Islet precursor cell (in vitro differentiated cells): Measurements from ENCODE around the gene ELFN2.
A peak's percentile ranks its signal among the peaks of the same experiment; 100 is the strongest.

Experiments used
- DNase-seq: peaks from one replicate; pipeline ENCODE4 v3.0.0-alpha.2; 2018

Gene ELFN2

DNA sequence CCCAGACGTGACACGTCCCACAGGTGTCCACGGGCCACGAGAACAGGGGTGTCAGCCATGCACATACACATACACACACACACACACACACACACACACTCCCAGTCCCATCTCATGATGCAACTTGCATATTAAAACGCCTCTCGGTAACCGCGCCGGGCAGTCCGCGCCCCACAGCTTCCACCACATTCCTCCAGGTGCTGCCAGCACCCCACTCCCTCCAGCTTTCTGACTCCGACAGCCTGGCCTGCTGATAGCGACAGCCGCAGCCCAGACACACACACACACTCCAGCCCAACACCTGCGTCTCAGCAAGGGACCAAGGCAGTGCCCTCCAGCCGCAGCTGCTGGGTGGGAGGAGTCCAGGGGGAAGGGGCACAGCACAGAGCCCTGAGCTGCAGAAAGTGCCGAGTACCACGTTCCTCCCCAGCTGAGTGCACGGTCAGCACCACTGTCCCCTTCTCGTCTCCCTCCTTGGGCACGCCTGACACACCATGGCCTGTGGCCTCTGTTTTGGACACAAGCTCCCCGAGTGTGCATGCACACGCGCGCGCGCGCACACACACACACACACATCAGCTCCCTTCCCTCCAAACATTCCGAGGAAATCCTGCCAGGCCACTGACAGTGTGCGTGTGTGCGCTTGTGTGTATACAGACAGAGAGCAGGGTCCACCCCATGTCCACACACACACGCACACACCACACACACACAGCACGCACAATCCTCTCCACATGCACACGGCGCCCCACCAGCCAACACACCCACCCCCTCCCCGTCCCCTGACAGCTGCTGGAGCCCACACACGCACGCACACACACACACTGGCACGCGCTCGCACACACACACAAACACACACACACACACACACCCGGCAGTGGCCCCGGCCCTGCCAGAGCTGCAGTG lies 1.2 kb downstream of the ELFN2 start:
- no peak for DNase-seq

DNA sequence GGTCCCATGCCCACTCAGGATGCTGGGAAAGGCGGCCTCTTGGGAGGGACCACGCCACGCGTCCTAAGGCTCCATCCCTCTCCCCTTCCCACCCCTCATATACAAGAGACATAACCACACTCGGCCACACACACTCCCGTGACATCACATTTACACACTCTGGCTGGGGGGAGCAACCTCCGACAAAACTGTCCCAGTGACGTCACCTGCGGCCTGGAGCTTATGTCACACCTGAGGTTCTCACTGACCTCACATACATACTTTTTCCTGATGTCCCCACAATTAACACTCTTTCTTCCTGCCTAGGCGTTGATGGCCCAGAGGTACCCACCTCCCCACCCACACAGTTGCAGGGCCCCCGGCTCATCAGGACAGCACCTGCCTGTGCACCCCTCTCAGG lies 1.9 kb downstream of the ELFN2 start:
- no peak for DNase-seq

DNA sequence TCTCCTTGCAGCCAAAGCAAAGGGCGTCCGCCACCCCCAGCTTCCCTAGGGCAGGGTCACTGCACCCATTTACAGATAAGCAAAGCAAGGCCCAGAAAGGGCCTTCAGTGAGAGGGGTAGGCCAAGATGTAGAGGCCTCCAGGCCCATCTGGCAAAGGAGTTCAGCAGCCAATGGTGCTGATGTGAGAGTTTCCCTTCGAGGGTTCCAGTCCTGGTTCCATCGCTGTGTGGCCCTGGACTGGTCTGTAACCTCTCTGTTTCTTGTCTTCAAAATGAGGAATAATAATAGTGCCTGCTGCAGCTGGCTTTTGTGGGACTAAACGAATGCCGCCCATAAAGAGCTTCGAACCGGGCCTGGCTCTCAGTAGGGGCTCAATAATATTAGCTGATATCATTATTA lies 4.0 kb downstream of the ELFN2 start:
- DNase-seq = no peak

DNA sequence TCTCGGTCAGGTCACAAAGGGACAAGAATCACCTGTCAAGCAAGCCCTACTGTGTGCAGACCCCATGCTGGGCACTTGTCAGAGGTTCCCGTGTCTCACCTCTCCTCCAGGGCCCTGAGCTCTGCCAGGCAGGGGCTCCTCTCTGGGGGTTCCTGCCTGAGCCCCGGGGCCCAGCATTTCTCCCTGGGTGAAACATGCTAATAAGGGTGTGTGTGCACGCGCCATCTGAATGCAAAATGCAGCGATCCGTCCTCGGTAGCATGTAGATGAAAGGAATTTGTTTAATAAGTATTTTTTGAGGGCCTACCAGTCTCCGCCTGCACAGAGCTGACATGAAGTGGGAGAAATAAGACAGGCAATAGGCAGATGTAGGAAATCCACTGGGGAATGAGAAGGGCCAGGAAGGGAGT lies 5.8 kb downstream of the ELFN2 start:
- DNase-seq = no peak

DNA sequence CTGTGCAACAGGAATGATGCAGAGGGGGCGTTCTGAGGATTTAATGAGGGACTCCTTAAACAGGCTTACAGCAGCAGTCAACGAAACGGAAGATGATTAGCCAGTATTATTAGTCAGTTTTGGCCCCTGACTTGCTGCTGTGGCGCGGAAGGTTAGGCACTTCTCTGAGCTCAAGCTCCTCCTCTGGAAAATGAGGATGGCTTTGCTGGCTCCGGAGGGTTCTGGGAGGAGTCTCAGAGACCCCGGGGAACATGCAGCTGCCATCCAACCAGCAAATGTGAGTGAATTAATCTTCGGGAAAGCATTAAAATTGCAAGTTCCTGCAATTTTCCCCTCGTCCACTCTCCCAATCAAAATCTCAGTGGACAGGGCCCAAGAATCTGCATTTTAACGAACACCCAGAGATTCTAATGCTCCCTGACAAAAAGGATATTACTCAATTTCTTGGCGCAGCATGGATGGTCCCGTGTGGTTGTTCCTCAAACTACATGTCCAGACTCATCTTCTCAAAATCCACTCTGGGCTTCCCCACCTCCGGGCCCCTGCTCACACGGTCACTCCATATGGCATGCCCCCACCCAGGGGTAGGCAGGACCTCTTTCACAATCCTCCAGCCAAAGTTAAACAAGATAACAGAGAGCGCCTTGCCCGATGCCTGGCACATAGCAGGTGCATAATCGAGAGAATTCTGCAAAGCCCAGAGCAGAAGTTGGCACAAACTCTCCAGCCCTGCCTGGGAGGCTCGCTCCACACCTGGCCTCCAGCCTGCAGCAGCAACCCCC lies 6.4 kb downstream of the ELFN2 start:
- DNase-seq = no peak

DNA sequence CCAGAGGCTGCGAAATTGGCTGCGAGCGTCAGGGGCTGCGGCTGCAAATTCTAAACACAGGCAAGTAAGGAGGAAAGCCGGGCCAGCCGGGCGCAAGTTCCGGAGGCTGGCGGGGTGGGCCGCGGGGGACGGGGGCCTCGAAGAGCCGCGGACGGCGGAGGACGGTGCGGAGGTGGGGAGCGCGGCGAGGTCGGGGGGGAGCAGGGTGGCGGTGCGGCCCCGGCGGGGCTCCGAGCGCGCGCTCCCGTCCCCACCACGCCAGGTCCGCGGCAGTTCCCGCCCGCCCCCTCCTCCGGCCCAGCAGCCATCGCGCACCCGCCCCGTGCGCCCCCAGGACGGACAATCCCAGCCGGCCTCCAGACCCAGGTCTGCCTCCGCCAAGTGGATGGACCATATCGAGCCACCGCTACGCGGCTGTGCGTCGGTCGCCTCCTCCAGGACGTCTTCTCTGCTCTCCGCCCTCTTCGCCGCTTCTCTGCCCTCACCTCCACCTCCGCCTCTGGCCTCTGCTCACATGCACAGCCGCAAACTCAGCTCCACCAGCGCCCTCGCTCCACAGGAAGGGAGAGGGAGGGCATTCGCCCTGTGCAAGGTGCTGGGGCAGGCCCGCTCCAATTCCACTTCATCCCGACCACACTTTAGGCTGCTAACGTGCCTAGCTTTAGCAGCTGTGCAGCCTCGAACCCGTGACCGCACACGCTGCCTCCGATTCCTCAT lies 7.2 kb downstream of the ELFN2 start:
- DNase-seq = peak; percentile 83

DNA sequence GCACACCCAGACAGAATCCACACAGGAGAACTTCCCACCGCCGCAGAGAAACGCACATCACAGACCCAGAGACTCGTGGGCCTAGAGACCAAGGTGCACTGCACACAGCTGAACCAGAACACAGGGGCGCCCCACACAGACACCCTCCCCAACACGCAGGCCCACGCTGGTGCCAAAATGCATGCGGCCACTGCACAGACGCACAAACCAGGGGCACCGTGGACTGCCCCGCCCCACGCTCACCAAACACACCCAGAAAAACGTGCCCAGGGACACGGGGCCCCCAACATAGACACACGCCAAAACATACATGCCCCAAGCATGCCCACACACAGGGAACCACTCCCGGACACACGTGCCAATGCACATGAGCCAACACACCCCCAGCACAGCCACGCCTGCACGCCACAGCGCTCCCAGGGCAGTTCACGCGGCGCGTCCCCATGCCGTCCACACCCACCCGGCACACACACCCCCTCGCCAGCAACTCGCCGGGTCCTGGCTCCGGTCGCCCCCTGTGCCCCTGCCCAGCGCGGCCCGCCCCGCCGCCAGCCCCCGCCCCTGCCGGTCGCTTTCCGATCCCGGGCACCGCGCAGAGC lies 7.8 kb downstream of the ELFN2 start:
- DNase-seq = no peak

DNA sequence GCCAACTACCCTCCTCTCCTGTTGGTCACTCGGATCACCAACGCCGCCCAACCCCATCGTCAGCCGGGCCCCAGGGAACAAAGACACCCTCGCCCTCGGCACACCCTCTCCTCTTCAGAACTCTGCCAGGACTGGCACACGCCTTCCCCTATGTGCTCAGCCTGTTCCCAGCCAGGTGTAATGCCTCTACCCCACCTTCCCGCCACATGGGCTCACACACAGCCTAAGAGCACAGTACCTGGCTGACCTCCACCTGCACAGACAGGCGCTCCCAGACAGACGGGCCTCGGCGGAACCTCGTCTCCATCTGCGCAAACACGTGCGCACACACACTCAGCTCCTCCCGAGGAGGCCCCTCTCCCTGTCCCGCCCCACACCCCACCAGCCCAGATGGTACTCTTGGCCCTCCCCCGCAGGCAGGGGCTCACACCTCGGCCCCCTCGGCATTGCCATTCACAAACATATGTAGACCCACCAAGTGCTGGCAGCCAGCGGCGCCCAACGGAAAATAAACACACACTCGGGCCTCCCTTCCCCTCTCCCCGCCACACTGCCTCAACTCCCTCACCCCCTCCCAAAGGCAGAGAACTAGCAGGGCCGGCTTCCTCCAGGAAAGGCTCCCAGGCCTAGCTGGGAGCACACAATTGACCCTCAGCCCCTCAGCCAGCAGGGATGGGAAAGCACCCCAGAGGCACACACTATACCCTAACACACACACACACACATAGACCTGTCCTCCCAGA lies 8.5 kb downstream of the ELFN2 start:
- DNase-seq = no peak

DNA sequence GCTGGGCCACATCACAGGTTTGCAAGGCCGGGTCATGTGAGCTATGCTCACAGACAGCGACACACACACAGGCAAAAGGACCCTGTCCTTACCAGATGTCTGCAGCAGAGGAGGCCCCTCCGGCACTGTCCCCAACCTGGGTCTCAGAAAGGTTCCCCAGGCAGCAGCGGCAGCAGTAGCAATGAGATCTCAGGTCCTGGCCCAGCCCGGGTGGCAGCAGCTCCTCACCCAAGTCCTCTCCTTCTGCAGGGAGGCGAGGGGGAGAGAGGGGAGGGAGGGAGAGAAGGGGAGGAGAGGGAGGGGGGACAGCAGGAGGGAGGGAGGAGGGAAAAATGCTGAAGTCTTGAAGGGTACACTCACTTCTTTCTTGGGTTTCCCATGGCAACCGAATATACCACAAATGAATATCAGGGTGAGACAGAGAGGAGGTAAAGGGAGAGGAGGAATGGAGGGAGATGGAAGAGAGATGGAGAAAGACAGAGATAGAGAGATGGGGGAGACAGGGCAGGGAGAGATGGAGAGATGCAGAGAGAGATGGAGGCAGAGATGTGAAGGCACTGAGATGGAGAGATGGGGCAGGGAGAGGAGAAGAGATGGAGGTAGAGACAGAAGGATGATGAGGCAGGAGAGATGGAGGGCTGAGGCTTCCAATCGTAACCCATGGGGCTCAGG lies 9.5 kb downstream of the ELFN2 start:
- DNase-seq = no peak

DNA sequence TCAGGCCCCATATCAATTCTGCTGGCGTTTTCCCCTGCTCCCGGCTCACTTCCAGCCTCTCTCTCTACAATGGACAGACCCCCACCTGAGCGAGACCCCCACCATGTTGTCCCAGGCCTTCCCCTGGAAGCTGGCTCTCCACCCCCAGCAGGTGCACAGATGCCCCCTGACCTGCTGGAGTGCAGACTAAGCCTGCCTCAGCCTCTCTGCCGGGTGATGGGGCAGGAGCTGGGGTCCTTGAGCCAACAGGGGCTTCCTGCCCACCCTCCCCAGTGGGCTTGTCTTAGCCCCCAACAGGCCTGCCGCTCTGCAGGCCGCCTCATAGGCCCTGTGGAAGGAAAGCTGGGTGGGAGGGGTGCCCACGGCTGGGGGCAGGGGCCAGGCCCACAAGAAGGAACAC lies 10.0 kb downstream of the ELFN2 start:
- DNase-seq = no peak

DNA sequence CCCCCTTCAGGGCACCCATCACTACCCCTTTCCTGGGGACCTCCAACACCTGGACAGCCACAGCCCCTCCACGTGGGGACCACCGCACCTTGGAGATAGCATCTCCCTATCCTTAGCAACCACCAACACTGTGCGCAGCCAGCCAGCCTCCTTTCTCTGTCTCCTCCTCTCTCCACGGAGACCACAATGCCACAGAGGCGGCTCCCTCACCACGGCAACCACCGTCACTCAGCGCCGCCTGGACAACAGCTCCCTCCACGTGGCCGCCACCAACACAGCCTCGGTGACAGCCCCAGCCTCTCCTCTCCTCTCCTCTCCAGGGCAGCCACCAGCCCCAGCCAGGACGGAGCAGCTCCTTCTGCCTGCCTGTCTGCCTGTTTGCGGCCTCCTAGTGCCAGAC lies 10.5 kb downstream of the ELFN2 start:
- DNase-seq = no peak

DNA sequence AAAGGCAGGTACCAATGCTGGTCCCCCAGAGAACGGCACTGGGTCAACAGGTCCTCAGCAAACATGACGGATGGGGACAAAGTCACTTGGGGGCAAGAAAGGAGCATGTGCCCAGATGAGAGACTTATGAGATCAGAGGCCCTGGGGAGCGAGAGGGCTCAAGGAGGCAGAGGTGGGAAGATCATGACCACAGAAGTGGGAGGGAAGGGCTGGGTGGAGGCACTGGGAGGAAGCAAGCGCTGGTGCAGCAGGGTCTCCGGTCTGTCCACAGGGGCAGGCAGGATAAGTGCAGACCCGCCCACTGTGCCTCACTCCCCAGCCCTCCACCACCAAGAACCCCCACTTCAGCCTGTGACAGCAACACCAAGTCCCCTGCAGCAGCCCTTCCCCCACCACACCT lies 10.9 kb downstream of the ELFN2 start:
- DNase-seq = no peak

DNA sequence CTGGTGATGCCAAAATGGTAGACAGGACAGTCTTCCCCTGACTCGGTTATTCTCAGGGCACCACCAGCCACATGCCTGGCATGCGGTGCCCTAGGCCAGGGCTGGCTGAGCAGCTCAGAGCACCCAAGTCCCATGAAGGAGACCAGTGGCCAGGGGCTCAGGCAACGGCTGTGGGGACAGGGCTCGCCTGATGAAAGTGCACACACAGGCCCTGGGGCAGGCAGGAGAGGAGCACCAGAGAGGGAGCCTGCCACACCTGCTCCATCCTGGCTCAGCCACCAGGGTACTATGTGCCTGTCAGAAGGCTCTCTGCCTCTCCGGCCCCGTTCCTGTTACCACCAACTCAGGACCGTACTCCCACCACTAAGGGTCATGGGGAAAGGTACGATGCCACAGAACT lies 12.1 kb downstream of the ELFN2 start:
- no peak for DNase-seq

DNA sequence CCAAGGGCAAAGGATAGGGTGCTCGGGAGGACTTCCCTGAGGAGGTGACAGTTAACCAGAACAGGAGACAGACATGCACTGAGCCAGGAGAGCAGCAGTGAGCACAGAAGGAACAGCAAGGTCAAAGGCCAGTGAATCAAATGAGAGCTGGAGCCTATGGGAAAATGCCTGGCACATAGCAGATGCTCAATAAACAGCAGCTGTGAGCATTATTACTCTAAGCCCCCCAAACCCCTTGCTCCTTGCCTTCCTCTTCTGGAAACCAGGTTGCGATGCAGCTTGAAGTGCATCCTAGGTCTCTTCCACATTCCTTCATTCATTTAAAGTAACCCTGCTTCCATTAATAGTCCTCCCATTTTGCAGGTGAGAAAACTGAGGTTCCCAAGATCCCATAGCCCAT lies 13.0 kb downstream of the ELFN2 start:
- DNase-seq = no peak

DNA sequence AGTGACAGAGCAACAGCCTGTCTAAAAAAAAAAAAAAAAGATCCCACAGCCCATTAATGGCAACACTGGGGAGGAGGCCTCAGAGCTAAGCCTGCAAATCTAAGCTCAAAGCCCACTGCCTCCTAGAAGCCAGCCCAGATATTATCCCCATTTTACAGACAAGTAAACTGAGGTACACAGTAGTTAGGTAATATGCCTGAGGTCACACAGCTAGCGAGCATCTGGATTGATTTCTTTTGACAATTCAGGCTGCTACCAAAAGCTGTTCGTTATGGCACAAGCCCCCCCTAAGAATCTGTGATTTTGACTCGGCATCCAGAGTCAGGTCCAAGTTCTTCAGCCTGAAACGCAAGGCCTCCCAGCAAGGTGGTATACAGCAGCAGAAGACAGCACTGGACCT lies 13.7 kb downstream of the ELFN2 start:
- DNase-seq = no peak

DNA sequence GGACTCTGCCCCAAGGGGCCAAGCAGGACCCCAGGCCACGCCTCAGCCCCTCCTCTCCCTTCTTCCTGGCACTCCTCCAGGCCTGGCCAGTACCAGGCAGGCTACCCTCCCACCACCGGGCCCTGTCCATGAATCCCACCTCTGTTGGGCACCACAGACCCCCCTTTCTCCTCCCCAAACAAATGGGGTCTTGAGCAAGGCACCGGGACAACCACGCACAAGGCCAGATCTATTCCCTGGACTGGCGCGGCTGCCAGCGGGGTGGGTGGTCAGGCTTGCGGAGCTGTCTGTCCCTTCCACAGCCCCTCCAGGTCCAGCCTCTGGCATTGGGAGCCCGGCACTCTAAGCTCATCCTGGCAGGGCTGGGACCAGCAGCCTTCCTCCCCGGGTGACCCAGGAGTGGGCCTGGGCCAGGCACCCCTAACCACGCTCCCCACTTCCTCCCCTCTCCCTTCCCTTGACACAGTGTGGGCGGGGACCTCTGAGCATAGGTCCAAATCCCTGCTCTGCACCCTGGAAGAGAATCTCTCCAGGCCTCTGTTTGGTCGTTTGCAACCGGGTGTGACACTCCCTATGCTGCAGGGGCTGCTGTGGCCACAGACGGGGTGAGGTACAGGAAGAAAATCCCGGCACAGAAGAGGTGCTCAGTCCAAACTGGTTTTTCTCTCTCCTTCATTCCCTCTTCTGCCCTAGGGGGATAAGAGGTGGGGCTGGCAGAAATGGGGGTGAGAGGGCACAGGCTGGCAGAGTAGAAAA lies 14.6 kb downstream of the ELFN2 start:
- no peak for DNase-seq

DNA sequence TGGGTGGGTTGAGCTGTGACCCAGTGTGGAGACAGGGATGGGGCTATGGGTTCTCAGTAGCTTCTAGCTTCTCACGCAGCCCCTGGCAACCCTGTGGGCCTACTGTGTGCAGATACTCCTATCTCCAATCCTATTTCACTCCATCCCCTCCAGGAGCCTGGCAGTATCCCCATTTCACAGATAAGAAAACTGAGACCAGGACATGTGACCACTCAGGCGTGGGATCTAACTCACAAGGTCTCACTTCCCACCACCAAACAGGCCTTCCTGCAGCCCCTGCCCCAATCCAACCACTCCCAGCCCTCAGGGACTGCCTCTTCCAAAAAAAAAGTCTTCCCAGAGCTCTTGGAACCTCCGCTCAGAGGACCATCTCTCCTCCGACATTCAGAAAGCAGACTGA lies 15.6 kb downstream of the ELFN2 start:
- DNase-seq = no peak

DNA sequence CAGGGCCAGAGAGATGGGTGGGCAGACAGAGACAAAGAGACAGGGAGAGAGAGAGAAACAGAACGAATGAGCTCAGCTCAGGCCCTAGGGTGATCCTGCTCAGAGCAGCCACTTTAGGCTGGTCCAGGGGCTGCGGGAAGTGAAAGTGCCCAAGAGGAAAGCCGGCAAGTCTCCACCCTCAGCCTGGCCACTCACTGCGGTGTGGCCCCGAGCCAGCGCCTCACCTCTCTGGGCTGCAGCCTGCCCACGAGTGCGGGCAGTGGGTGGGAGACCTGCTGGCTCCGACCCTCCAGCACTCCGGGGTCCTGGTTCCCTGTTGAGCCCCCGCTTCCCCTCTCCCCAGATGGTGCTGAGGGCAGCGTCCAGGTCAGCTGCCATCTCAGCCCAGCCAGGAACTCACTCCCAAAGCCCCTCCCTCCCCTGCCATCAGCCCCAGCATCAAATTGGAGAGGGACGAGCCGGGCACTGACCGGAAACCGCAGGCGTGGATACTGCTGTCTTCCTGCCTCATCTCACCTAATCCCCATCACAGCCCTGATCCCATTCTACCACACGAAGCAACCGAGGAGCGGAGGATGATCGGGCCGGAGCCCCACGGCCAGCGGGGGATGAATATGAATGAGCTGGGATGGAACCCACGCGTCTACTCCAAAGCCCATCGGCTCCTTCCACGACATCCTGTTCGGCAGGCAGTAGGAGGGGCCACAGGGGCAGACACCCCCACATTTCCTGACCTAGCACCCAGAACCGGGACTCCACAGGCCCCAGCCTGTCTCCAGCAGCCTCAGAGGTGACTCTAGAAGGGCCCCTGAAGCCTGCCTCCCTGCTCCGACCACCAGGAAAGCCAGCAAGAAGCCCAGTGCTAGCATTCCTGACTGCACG lies 16.9 kb downstream of the ELFN2 start:
- DNase-seq = no peak

DNA sequence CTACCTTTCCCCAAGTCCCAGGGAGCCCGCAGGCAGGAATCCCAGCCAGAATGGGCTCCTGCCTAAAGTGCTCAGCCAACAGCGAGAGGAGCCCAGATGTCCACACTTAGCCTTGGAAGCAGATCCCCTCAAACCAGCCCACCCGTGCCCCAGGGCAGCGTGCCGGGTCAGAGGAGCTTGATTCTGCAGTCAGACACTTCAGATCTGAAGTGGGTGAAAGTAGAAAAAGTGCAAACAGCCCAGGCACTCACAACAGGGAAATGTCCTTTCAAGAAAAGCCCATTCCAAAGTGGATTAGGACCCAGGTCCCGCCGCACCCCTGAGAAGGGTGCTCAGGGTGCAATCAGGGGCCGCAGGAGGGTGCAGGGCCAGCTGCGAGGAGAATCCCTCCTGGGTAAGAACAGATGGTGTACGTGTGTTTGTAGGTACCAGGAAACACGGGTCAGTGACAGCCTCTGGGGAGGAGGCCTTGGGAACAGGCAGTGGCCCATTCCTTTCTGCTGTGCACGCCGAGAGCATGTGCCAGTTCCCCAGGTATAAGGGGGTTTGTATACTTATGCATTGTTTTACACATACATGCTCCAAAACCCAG lies 17.7 kb downstream of the ELFN2 start:
- no peak for DNase-seq

DNA sequence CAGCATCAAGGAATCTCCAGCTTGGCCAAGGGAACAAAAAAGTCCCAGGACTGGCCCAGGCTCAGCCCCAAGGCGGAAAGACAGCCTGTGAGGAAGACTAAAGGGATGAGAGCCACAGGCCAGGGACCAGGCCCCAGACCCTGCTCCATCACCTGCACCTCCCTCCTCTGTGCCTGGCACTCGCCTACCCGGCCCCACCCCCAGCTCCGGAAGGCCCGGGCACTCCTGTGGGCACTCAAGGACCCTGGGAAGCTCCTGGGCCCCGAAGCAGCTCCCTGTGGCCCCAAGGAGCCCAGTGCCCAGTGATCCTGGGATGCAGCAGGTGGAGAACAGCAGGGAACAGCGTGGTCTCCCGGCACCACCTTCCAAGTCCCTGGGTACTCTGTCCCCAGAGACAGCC lies 18.2 kb downstream of the ELFN2 start:
- no peak for DNase-seq
